HG02642 (cell line): ENCODE data around the gene SRCIN1.

ENCODE experiments used
- ATAC-seq: cut with Tn5 transposase; IDR thresholded peaks from one replicate; pipeline ENCODE4 v1.9.1; 2021; ENCODE audit warnings: mild to moderate bottlenecking; ENCODE audit not compliant: unreplicated experiment, poor library complexity

Gene SRCIN1

DNA sequence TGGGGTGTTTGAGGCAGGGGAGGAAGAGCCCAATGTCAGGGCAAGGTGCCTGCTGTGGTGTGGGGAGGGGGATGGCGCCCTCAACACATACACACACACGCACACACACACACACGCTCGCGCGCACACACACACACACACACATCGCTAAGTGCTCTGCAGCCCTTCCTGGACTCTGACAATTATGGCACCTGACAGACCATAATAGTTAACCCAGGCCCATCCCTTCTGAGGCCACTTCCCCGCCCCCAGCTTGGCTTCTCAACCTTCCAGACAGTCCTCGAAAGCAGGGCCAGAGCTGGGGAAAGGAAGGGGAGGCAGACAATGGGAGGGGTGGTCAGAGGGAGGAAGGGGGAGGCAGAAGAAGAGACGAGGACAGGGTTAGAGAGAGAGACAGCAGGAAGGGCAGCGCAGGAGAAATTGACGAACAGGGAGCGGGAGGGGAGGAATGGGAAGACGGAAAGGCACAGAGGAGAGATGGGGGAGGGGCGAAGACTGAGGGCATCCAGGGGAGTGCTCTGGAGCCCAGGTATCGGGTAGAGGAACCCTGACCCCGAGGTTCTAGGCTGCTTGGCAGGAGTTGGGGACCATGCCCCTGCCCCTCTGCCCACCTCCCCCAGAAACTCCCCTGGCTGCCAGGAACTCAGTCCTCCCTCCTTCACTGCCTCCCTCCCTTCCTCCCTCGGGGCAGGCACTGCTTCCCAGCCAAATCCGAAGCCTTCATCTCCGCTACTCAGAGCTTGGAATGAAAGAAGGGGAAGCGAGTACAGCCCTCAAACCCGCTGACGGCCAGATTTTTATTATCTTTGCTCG, 4.0 kb downstream of the SRCIN1 start:
- ATAC-seq: no peak

DNA sequence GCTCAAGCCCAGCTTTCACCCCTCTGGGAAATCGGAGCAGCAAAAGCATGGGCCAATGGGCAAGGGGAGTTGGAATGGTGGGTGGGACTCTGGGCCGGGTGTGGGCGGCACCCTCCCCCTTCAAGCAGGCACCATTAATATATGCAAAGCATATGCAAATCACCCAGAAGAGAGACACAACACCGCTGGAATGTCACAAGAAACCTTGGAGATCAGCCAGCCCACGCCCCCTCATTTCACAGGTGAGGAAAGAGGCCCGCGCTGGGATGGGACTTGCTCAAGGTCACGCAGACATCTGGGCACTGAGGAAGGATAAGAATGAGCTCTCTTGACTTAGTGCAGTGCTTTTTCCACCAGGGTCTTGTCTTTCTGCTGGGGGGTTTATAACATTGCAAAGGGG, 4.8 kb downstream of the SRCIN1 start:
- no peak for ATAC-seq

DNA sequence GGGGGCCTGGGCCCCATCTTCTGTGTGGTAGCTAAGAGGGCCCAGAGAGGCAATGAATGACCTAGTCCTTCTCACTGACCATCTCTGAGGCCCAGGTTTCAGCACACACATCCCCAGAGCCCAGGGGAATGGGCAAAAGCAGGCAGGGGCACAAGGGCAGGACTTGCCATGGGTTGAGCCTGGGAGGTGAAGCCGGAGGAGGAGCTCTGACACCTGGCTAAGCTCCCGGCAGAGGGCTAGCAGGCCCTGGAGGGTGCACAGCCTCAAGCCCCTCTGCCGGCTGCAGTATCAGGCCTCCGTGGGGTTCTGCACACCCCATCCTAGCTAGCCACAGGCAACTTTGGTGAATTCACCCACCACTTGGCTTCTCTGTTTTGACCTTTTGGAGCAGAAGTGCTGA, 5.3 kb downstream of the SRCIN1 start:
- ATAC-seq: no peak

DNA sequence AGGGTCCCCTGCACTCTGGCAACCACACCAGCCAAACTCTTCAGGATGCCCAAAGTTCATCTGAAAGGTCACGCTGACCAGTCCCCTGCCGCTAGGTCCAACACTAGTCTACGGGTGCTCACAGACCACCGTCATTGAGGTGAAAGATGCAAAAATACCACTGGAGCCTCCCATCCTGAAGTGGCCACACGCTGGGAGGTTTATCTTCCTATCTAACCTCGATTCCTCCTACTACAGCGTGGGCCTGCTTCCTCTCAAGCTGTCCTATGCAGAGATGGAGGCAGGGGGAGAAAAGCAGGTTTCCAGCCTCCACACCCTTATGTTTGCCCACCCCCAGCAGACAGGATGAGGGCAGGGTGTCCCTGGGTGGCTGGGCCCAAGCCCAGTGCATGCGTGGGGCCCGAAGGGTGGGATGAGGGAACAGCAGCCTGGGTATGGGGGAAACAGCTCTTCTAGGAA, 6.3 kb downstream of the SRCIN1 start:
- ATAC-seq: no peak

GRCh38 chr17:38598995-38599394, 6.8 kb downstream of the SRCIN1 start:
- no peak for ATAC-seq

GRCh38 chr17:38598536-38598935, 7.2 kb downstream of the SRCIN1 start:
- ATAC-seq: no peak

DNA sequence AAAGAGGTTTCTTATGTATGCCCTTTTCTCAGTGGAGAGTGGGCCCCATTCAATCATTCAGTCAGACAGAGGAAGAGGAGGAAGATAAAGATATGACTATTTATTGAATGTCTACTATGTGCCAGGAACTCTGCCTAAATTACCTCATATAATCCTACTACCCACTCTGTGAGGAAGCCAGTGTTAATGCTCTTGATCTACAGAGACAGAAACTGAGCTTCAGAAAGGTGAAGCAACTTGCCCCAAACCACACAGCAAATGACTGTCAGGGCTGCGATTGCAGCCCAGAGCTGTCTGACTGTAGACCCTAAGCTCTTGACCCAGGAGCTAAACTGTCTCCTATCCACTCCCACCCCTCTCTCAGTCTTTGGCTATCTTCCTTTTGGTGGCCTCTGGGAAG, 8.4 kb downstream of the SRCIN1 start:
- ATAC-seq: no peak

DNA sequence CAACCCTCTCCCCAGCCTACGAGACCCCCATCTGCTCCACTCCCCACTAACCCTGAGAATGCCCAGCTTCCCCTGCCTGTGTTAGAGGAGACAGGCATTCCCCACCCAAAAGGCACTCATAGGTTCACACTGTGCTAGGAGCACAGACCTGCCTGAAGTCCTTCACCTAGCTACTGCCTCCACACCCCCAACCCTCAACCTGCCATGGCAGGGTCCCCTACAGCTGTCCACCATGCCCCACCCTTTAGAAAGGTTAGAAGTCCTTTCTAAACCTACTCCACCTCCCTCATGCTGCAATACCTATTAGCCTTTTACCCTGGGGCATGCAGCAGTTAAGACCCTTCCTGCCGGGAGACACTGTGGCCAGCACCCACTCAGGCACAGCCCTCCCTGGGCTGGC, 9.1 kb downstream of the SRCIN1 start:
- ATAC-seq: no peak

DNA sequence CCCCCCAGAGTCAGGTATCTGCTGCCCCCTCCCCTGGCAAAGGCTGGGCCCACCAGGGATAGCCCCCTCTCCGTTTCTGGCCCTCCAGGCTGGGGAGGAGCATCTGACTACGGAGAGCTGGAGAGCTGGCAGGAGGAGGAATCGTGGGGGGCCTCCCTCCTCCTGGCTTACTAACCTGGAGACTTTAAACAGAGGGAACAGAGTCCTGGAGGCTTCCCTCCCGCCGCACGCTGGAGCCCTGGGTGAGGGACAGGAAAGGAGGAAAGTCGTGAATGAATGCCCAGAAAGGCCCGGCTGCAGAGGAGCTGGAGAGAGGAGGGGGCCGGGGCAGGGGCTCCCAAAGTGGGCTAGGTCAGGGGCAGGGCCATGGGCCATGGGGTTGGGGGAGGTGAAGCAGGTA, 9.9 kb downstream of the SRCIN1 start:
- ATAC-seq: no peak

GRCh38 chr17:38594152-38594551, 11.6 kb downstream of the SRCIN1 start:
- no peak for ATAC-seq

DNA sequence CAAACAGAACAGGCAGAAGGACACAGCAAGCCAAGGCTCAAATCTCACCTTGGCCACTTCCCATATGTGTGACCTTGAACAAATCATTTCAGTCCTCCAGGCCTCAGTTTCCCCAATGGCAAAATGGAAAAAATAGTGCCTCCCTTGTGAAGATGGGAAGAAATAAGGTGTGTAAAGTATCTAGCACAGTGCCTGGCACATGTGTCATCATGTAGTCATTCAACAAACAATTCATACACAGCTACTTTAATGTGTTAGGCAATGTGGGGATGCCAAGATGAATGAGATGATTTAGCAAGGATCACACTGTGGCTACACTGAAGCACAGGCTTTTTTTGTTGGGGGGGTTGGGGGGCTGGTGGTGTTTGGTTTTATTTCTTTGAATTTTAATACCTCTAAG, 13.3 kb downstream of the SRCIN1 start:
- no peak for ATAC-seq

DNA sequence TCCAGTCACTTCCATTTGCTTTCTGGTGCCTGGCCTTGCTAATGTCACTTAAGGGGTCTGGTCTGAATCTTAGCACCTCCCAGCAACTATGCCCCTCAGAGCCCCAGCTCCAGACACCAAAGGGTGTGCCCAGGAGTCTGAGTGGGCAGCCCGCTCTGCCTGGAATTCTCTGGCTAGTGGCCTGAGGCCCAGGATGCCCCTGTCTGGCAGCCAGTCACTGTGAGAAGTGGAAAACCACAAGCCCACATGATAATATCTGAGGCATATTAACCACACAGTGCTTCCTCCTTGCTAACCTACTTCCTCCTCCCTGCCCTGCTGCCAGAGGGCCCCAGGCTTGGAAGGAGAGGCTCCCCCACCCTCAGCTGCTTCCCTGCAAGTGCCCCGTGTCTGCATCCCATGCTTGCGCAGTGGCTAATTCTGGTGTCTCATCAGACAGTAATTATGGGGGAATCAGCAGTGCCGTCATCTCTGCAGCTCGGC, 14.0 kb downstream of the SRCIN1 start:
- ATAC-seq: no peak

DNA sequence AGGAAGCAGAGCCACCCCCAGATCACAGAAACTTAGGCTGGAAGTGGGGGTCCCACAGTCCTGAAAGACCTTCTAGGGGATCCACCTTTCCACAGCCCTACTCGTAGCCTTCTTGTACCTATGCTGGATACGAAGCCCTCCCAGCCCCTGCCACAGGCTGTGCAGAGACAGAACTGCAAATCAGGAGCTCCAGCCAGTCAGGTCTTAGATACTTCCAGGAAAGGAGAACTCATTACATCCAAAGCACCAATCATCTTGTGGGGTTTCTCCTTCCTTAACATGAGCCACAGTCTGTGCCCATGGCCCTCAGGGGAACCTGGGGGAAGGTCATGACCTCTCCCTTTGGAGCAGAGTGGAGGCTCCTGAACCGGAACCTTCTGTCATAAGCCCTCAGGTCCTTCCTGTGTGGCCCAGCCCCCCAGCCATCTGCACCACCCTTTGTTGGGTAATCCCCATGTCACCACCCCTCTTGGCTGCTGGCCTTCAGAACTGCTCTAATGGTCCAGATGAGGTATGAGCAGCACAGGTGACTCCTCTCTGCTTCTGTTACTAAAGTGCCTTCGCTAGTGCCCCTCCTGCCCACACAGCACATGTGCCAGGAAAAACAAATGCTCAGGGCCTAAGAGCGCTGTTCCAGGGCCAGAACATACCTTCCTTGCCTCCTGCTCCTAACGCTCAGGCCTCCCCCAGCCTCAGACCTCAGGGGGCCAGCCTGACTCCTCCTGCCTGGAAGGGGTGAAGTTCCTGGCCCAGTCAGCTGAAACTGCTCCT, 14.6 kb downstream of the SRCIN1 start:
- ATAC-seq: no peak

GRCh38 chr17:38589462-38590114, 16.2 kb downstream of the SRCIN1 start:
- no peak for ATAC-seq

GRCh38 chr17:38588788-38589174, 17.0 kb downstream of the SRCIN1 start:
- ATAC-seq: no peak

GRCh38 chr17:38587947-38588787, 17.6 kb downstream of the SRCIN1 start:
- no peak for ATAC-seq

- ATAC-seq: no peak
These were observed 18.5 kb downstream of the SRCIN1 start for GRCh38 chr17:38587203-38587602.

DNA sequence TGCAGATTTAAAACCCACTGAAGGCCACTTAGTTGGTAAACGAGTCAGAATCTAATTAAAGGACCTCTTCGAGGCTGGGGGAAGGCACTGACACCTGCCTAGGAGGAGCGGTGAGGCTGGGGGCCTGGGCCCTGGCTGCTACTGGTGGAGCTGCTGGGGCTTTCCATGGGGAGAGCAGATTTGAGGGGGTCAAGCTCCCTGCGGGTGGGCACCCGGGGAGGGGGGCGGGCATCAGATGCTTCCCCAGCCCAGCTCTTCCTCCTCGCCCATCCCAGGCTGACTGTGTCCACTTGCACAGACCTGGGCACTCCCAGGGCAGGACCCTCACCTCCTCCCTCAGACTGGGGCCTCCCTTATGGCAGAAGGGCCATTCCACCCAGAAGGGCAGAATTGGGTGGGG, 19.0 kb downstream of the SRCIN1 start:
- ATAC-seq: no peak

- no peak for ATAC-seq
These were observed 19.7 kb downstream of the SRCIN1 start for GRCh38 chr17:38585918-38586529.
